WTC11 (cell line): ENCODE results near the gene UBE3C.

Experiments
- ATF3 ChIP-seq: sonication (generic); formaldehyde crosslinking; conservative IDR thresholded peaks from 2 replicates; pipeline ENCODE4 v1.8.1; 2022; ENCODE audit warnings: mild to moderate bottlenecking, missing genetic modification reagents
- CTCF ChIP-seq: fragments of 200-600 bp; IDR thresholded peaks from 2 replicates; pipeline ENCODE4 v1.8.0; 2022; ENCODE audit warnings: antibody characterized with exemption
- ETV6 ChIP-seq: sonication (generic); formaldehyde crosslinking; IDR thresholded peaks from 2 replicates; pipeline ENCODE4 v1.8.1; 2022; ENCODE audit warnings: mild to moderate bottlenecking, missing genetic modification reagents
- MLX ChIP-seq: sonication (generic); formaldehyde crosslinking; IDR thresholded peaks from 2 replicates; pipeline ENCODE4 v1.8.1; 2023; ENCODE audit warnings: mild to moderate bottlenecking, missing genetic modification reagents, moderate library complexity
- ZNF532 ChIP-seq: fragments of 250-450 bp; sonication (Bioruptor Pico); IDR thresholded peaks from 2 replicates; pipeline ENCODE4 v1.9.0; 2021; ENCODE audit warnings: mild to moderate bottlenecking, borderline replicate concordance

- TF ChIP-seq CTCF (no peak), ATF3 (CRISPR knock-in tag) (no peak), MLX (no peak), ETV6 (CRISPR knock-in tag) (no peak), ZNF532 (CRISPR knock-in tag) (no peak)
Observed at GRCh38 chr7:157271315-157271990, 132.7 kb downstream of the UBE3C start.
